Stimulated activated CD4-positive, alpha-beta T cell treated with anti-CD3 and anti-CD28 coated beads, Interleukin-2, amount 100 ng/mL, for 4 hours (primary cell): ENCODE results near the gene ICE2.

Experiments
- DNase-seq: peaks from one replicate; pipeline ENCODE4 v3.0.0-alpha.2; 2020; ENCODE audit warnings: low read depth

Gene ICE2

GRCh38 chr15:60478566-60479360 is at the start of gene ICE2:
Gene ICE2 (minus strand): TSS chr15:60479142. CDS start chr15:60477977, 1,165 bp downstream.
- peak; percentile 92 for DNase-seq

GRCh38 chr15:60528530-60528929 is 49.6 kb upstream of the ICE2 start:
- DNase-seq, result no peak

- no peak for DNase-seq
Measured at GRCh38 chr15:60527456-60527855, 48.5 kb upstream of the ICE2 start.

GRCh38 chr15:60526127-60526616 is 47.2 kb upstream of the ICE2 start:
- no peak for DNase-seq

GRCh38 chr15:60525341-60526039 is 46.5 kb upstream of the ICE2 start:
- no peak for DNase-seq

GRCh38 chr15:60523056-60523455 is 44.1 kb upstream of the ICE2 start:
- no peak for DNase-seq

- DNase-seq, result peak; percentile 68
Measured at GRCh38 chr15:60520825-60521368, 42.0 kb upstream of the ICE2 start.

- no peak for DNase-seq
Measured at GRCh38 chr15:60520013-60520824, 41.3 kb upstream of the ICE2 start.

- no peak for DNase-seq
Measured at GRCh38 chr15:60519218-60519617, 40.3 kb upstream of the ICE2 start.

- DNase-seq, result no peak
Measured at GRCh38 chr15:60518511-60518910, 39.6 kb upstream of the ICE2 start.

- DNase-seq, result no peak
Measured at GRCh38 chr15:60514261-60514881, 35.4 kb upstream of the ICE2 start.

- no peak for DNase-seq
Measured at GRCh38 chr15:60513676-60514075, 34.7 kb upstream of the ICE2 start.

- DNase-seq, result no peak
Measured at GRCh38 chr15:60512937-60513336, 34.0 kb upstream of the ICE2 start.

GRCh38 chr15:60511351-60512031 is 32.5 kb upstream of the ICE2 start:
- no peak for DNase-seq

GRCh38 chr15:60510006-60510405 is 31.1 kb upstream of the ICE2 start:
- no peak for DNase-seq

GRCh38 chr15:60509470-60509869 is 30.5 kb upstream of the ICE2 start:
- no peak for DNase-seq

- DNase-seq, result no peak
Measured at GRCh38 chr15:60508442-60508841, 29.5 kb upstream of the ICE2 start.

GRCh38 chr15:60507596-60508424 is 28.9 kb upstream of the ICE2 start:
- DNase-seq, result peak; percentile 38

- no peak for DNase-seq
Measured at GRCh38 chr15:60496853-60497252, 17.9 kb upstream of the ICE2 start.

- DNase-seq, result no peak
Measured at GRCh38 chr15:60494108-60494507, 15.2 kb upstream of the ICE2 start.
